Measurements from ENCODE around the gene BACE2. TPM values are rescaled to one million over a fixed set of nuclear protein-coding genes. Genes with fewer than 3 reads are reported as not detected.

The BACE2 gene
- total RNA-seq, 1 experiment from 2014 or later = 23.2 TPM

- Histone ChIP-seq H3K4me2 (ENCODE audit: low read length) (no peak overlapping the region), H3K79me2 (ENCODE audit: insufficient read depth, low read length) (no peaks in the 10 kb centered on the region), H3K9me2 (ENCODE audit: insufficient read depth) (no peaks in the 10 kb centered on the region), H3K4me3 (replicated peaks in 1 of 2; ENCODE audit: low read depth in 1 of 2, low read length in 2 of 2) (no peak overlapping the region), H2AFZ (ENCODE audit: low read depth, low read length, poor library complexity, severe bottlenecking) (no peak overlapping the region), H3K9me3 (ENCODE audit: control insufficient read depth in 1 of 2, insufficient read depth in 1 of 2, low read depth in 1 of 2, low read length in 2 of 2) (no peaks in the 10 kb centered on the region), H3K4me1 (ENCODE audit: control insufficient read depth in 1 of 2, insufficient read depth in 2 of 2, low read length in 2 of 2) (no peaks in the 10 kb centered on the region), H4K20me1 (ENCODE audit: insufficient read depth) (no peaks in the 10 kb centered on the region), H3K27me3 (ENCODE audit: insufficient read depth, low read length) (no peaks in the 10 kb centered on the region), H3K36me3 (ENCODE audit: control insufficient read depth in 1 of 2, insufficient read depth in 2 of 2, low read length in 2 of 2) (no peaks in the 10 kb centered on the region), H3K27ac (ENCODE audit: low read depth, low read length) (no peak overlapping the region), H3K9ac (ENCODE audit: low read length) (no peak overlapping the region)
- ChIA-PET POLR2A (no interaction called here), CTCF (interaction anchor here (1.5 kb wide), 1 partner anchor 36 kb away, joined by 5 read pairs; no protein-coding TSS in a partner anchor), RAD21 (ENCODE audit: low non-redundant PET in 1 of 2, low total read pairs in 2 of 2, uncharacterized antibody in 2 of 2, unreplicated experiment in 2 of 2) (no interaction called here)
- DNase-seq (ENCODE audit: low read depth, low spot score) = no peak
- no peak for ATAC-seq
- intact Hi-C loops (cut with micrococcal nuclease) = no loop called here
- no peak for TF ChIP-seq FOSL1 (IDR thresholded peaks at IDR 0.05; ENCODE audit: low read depth)
- TF ChIP-seq ELF1 (IDR thresholded peaks at IDR 0.05; ENCODE audit: borderline replicate concordance, low read depth) = no peak
- BruUV-seq (replicated peaks) = no TSS peak
Observed at GRCh38 chr21:41319273-41319672, 151.3 kb downstream of the BACE2 start.

DNA sequence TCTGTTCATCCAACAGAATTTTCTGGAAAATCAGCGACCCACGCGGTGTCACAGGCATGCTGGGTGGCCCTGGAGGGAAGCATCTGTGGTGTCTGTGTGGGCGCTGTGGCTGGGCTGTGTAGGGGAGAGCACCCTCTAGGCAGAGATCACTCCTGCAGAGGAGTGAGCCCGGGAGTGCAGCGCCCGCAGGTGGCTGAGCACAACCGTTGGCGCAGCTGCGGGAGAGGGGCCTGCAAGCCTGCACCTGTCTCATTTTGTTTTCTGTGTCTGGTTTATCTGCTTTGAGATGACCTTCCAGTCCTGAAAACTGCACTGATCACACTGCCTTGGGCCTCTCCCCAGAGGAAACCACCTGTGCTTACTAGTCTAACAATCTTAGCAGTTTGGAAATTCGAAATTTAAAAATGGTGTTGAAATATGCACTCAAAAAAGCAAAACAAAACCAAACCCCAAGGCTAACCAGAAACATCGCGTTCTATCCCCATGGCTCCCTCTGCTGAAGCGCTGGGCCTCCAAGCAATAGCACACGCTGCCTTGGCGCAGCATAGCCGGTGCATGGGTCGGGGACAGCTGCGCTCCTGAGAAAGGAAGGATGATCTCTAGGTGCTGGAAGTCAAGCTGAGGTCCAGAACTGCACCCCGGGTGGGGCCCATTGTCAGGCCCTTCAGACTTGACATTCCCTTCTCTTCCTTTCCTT, 153.4 kb downstream of the BACE2 start:
- Histone ChIP-seq H3K27me3 (ENCODE audit: insufficient read depth, low read length) (no peaks in the 10 kb centered on the region), H3K9me3 (ENCODE audit: control insufficient read depth in 1 of 2, insufficient read depth in 1 of 2, low read depth in 1 of 2, low read length in 2 of 2) (no peaks in the 10 kb centered on the region), H3K9ac (ENCODE audit: low read length) (no peak overlapping the region), H3K36me3 (ENCODE audit: control insufficient read depth in 1 of 2, insufficient read depth in 2 of 2, low read length in 2 of 2) (no peaks in the 10 kb centered on the region), H3K4me1 (ENCODE audit: control insufficient read depth in 1 of 2, insufficient read depth in 2 of 2, low read length in 2 of 2) (no peaks in the 10 kb centered on the region), H3K27ac (ENCODE audit: low read depth, low read length) (no peak overlapping the region), H3K79me2 (ENCODE audit: insufficient read depth, low read length) (no peaks in the 10 kb centered on the region), H4K20me1 (ENCODE audit: insufficient read depth) (no peaks in the 10 kb centered on the region), H3K4me3 (replicated peaks in 1 of 2; ENCODE audit: low read depth in 1 of 2, low read length in 2 of 2) (no peak overlapping the region), H3K9me2 (ENCODE audit: insufficient read depth) (no peaks in the 10 kb centered on the region), H2AFZ (ENCODE audit: low read depth, low read length, poor library complexity, severe bottlenecking) (no peak overlapping the region), H3K4me2 (ENCODE audit: low read length) (no peak overlapping the region)
- POLR2A ChIA-PET = no interaction called here
- DNase-seq (ENCODE audit: low read depth, low spot score) (no peak), ATAC-seq (no peak)
- intact Hi-C loops (cut with micrococcal nuclease) = no loop called here
- TF ChIP-seq POLR2A (IDR thresholded peaks at IDR 0.05; ENCODE audit: borderline replicate concordance, extremely low read depth, insufficient read depth, insufficient read length) (no peak), JUND (IDR thresholded peaks at IDR 0.05) (no peak), SIN3A (IDR thresholded peaks at IDR 0.05; ENCODE audit: low read depth) (no peak), RAD21 (IDR thresholded peaks at IDR 0.05; ENCODE audit: low read depth) (no peak), REST (IDR thresholded peaks at IDR 0.05; ENCODE audit: low read depth) (no peak), CBX3 (IDR thresholded peaks at IDR 0.05; ENCODE audit: low read depth) (no peak), YY1 (IDR thresholded peaks at IDR 0.05; ENCODE audit: extremely low read depth, insufficient replicate concordance, low read depth, low read length) (no peak), TCF7L2 (IDR thresholded peaks at IDR 0.05; ENCODE audit: borderline replicate concordance, extremely low read depth, insufficient read depth, insufficient read length) (no peak), ELF1 (IDR thresholded peaks at IDR 0.05; ENCODE audit: borderline replicate concordance, low read depth) (no peak)
- TF ChIP-seq, protein P1, sequence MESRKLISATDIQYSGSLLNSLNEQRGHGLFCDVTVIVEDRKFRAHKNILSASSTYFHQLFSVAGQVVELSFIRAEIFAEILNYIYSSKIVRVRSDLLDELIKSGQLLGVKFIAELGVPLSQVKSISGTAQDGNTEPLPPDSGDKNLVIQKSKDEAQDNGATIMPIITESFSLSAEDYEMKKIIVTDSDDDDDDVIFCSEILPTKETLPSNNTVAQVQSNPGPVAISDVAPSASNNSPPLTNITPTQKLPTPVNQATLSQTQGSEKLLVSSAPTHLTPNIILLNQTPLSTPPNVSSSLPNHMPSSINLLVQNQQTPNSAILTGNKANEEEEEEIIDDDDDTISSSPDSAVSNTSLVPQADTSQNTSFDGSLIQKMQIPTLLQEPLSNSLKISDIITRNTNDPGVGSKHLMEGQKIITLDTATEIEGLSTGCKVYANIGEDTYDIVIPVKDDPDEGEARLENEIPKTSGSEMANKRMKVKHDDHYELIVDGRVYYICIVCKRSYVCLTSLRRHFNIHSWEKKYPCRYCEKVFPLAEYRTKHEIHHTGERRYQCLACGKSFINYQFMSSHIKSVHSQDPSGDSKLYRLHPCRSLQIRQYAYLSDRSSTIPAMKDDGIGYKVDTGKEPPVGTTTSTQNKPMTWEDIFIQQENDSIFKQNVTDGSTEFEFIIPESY (IDR thresholded peaks at IDR 0.05; ENCODE audit: extremely low read depth, insufficient replicate concordance, low read length) = no peak
- TF ChIP-seq, protein P2, sequence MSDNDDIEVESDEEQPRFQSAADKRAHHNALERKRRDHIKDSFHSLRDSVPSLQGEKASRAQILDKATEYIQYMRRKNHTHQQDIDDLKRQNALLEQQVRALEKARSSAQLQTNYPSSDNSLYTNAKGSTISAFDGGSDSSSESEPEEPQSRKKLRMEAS (IDR thresholded peaks at IDR 0.05) = no peak
- RAD21 ChIA-PET (ENCODE audit: low non-redundant PET in 1 of 2, low total read pairs in 2 of 2, uncharacterized antibody in 2 of 2, unreplicated experiment in 2 of 2) = no interaction called here
- CTCF ChIA-PET = interaction anchor here (1.2 kb wide), 1 partner anchor 38 kb away, joined by 4 read pairs; no protein-coding TSS in a partner anchor
- BruUV-seq (replicated peaks) = no TSS peak

All from HCT116 (cell line).